MM.1S (cell line): Measurements from ENCODE around the gene DLG3.

ENCODE experiments used
- DNase-seq: peaks from one replicate; pipeline ENCODE4 v3.0.0-alpha.2; 2015
- H2AFZ ChIP-seq: fragments of 300-600 bp; sonication (generic); 2 replicates; pipeline ENCODE4 v1.6.0; 2016; ENCODE audit warnings: antibody characterized with exemption, low read length
- H3F3A ChIP-seq: fragments of 300-600 bp; sonication (generic); 2 replicates; pipeline ENCODE4 v1.6.1; 2016; ENCODE audit warnings: mild to moderate bottlenecking, antibody characterized with exemption, low read length, moderate library complexity, mixed read lengths; ENCODE audit not compliant: insufficient read depth
- H3K27ac ChIP-seq: fragments of 300-600 bp; sonication (generic); 2 replicates; pipeline ENCODE4 v1.5.1; 2016; ENCODE audit warnings: mild to moderate bottlenecking, low read length
- H3K27me3 ChIP-seq: fragments of 300-600 bp; sonication (generic); replicated peaks from 2 replicates; pipeline ENCODE4 v1.6.0; 2016; ENCODE audit warnings: low read length; ENCODE audit not compliant: insufficient read depth
- H3K36me3 ChIP-seq: fragments of 300-600 bp; sonication (generic); replicated peaks from 2 replicates; pipeline ENCODE4 v1.6.1; 2016; ENCODE audit warnings: mild to moderate bottlenecking, low read length, mixed read lengths; ENCODE audit not compliant: insufficient read depth
- H3K4me1 ChIP-seq: fragments of 300-600 bp; sonication (generic); 2 replicates; pipeline ENCODE4 v1.6.1; 2016; ENCODE audit warnings: low read length, mixed read lengths
- H3K4me2 ChIP-seq: fragments of 300-600 bp; sonication (generic); 2 replicates; pipeline ENCODE4 v1.6.0; 2016; ENCODE audit warnings: low read depth, low read length
- H3K4me3 ChIP-seq: fragments of 300-600 bp; sonication (generic); 2 replicates; pipeline ENCODE4 v1.5.1; 2016; ENCODE audit warnings: low read length, mixed read lengths
- H3K79me2 ChIP-seq: fragments of 300-600 bp; sonication (generic); 2 replicates; pipeline ENCODE4 v1.6.1; 2016; ENCODE audit warnings: mixed run types, low read length, mixed read lengths
- H3K9ac ChIP-seq: fragments of 300-600 bp; sonication (generic); 2 replicates; pipeline ENCODE4 v1.6.1; 2016; ENCODE audit warnings: low read length, mixed read lengths
- H3K9me2 ChIP-seq: fragments of 300-600 bp; sonication (generic); replicated peaks from 2 replicates; pipeline ENCODE4 v1.6.1; 2016; ENCODE audit warnings: mild to moderate bottlenecking, low read length, mixed read lengths; ENCODE audit not compliant: insufficient read depth
- H3K9me3 ChIP-seq: fragments of 300-600 bp; sonication (generic); replicated peaks from 2 replicates; pipeline ENCODE4 v1.6.1; 2016; ENCODE audit warnings: mild to moderate bottlenecking, low read length, mixed read lengths; ENCODE audit not compliant: insufficient read depth
- H4K20me1 ChIP-seq: fragments of 300-600 bp; sonication (generic); 2 replicates; pipeline ENCODE4 v1.6.1; 2016; ENCODE audit warnings: mild to moderate bottlenecking, low read length, moderate library complexity, mixed read lengths; ENCODE audit not compliant: insufficient read depth
- CTCF ChIP-seq: fragments of 300-600 bp; sonication (generic); IDR thresholded peaks from 2 replicates; pipeline ENCODE4 v1.5.1; 2016; ENCODE audit warnings: antibody characterized with exemption, low read length, mixed read lengths
- EZH2 ChIP-seq: fragments of 300-600 bp; sonication (generic); optimal IDR thresholded peaks from 2 replicates; pipeline ENCODE3; 2017; ENCODE audit warnings: low read depth, mild to moderate bottlenecking, antibody characterized with exemption, low read length, mixed read lengths
- EZH2phosphoT487 ChIP-seq: fragments of 300-600 bp; sonication (generic); IDR thresholded peaks from 2 replicates; pipeline ENCODE4 v1.6.1; 2018; ENCODE audit warnings: antibody characterized with exemption, low read length

The DLG3 gene

DNA sequence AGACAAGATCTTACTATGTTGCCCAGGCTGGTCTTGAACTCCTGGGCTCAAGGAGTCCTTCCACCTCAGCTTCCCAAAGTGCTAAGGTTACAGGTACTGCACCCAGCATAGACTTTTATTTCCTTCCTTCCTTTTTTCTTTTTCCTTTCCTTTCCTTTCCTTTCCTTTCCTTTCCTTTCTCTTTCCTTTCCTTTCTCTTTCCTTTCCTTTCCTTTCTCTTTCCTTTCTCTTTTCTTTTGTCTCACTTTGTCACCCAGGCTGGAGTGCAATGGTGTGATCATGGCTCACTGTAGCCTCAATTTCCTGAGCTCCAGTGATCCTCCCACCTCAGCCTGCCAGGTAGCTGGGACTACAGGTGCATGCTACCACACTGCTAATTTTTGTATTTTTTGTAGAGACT, 19.4 kb downstream of the DLG3 start:
- Histone ChIP-seq H2AFZ (no peak overlapping the region), H4K20me1 (no peaks in the 10 kb centered on the region), H3K9ac (no peak overlapping the region), H3K27me3 (no peaks in the 10 kb centered on the region), H3K9me2 (no peaks in the 10 kb centered on the region), H3K27ac (no peak overlapping the region), H3K4me2 (no peak overlapping the region), H3K4me1 (no peaks in the 10 kb centered on the region), H3F3A (no peaks in the 10 kb centered on the region), H3K4me3 (no peak overlapping the region), H3K9me3 (no peaks in the 10 kb centered on the region), H3K36me3 (no peaks in the 10 kb centered on the region), H3K79me2 (0 out of 2 replicates have a peak, but pooled peaks cover 3% of the 10 kb centered on the region)
- TF ChIP-seq CTCF (no peak), EZH2phosphoT487 (no peak), EZH2 (no peak)
- DNase-seq = no peak

DNA sequence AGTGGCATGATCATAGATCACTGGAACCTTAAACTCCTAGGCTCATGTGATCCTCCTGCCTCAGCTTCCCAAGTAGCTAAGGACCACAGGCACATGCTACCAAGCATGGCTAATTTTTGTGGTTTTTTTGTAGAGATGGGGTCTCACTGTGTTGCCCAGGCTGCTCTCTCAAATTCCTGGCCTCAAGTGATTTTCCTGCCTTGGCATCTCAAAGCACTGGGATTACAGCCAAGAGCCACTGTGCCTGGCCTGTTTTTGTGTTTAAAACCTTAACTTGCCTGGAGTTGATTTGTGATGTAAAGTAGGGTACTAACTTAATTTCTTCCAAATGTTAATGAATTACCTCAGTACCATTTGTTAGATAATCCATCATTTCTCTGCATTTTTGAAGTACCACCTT, 22.3 kb downstream of the DLG3 start:
- H3K79me2 ChIP-seq = 0 out of 2 replicates have a peak, but pooled peaks cover 7% of the 10 kb centered on the region
- peaks cover 8% of the 10 kb centered on the region for H3K4me1 ChIP-seq
- no peaks in the 10 kb centered on the region for H3K9me3 ChIP-seq
- no peak overlapping the region for H3K4me2 ChIP-seq
- no peaks in the 10 kb centered on the region for H3K27me3 ChIP-seq
- H3K9me2 ChIP-seq = no peaks in the 10 kb centered on the region
- TF ChIP-seq EZH2 (no peak), CTCF (no peak), EZH2phosphoT487 (no peak)
- no peaks in the 10 kb centered on the region for H3K36me3 ChIP-seq
- H3K9ac ChIP-seq = no peak overlapping the region
- H3K4me3 ChIP-seq = no peak overlapping the region
- no peaks in the 10 kb centered on the region; the same call in 1 of the 2 replicates for H3F3A ChIP-seq
- H2AFZ ChIP-seq = no peak overlapping the region
- no peak overlapping the region for H3K27ac ChIP-seq
- H4K20me1 ChIP-seq = no peaks in the 10 kb centered on the region
- no peak for DNase-seq

GRCh38 chrX:70468709-70469108, 24.1 kb downstream of the DLG3 start:
- Histone ChIP-seq H3K9me3 (no peaks in the 10 kb centered on the region), H3K4me1 (peaks cover 8% of the 10 kb centered on the region), H3F3A (no peaks in the 10 kb centered on the region; the same call in 1 of the 2 replicates), H3K4me2 (no peak overlapping the region), H3K9me2 (no peaks in the 10 kb centered on the region), H4K20me1 (no peaks in the 10 kb centered on the region), H3K36me3 (no peaks in the 10 kb centered on the region), H3K79me2 (0 out of 2 replicates have a peak, but pooled peaks cover 7% of the 10 kb centered on the region), H3K9ac (no peak overlapping the region), H3K4me3 (no peak overlapping the region), H3K27me3 (no peaks in the 10 kb centered on the region), H3K27ac (no peak overlapping the region), H2AFZ (no peak overlapping the region)
- DNase-seq = no peak
- no peak for TF ChIP-seq EZH2phosphoT487
- TF ChIP-seq CTCF = no peak
- no peak for TF ChIP-seq EZH2
